ENCODE measurements around the gene SLC35F1. TPM values are rescaled to one million over a fixed set of nuclear protein-coding genes. Genes with fewer than 3 reads are reported as not detected.
"Not testable (repeated sequence)": the region's sequence is repeated elsewhere in the genome, so short reads cannot be mapped to it uniquely, and the experiment has no call there.

The SLC35F1 gene
- total RNA-seq = 1 to 10 TPM; 1.2 to 3.6 TPM
- long read RNA-seq, donor 1, partial matches to known transcripts = 0 of 1 reads
- long read RNA-seq, donor 1, other reads (novel, unspliced or antisense) = 1 of 1 reads
- long read RNA-seq, donor 2, partial matches to known transcripts = 0 of 4 reads
- long read RNA-seq, donor 2, other reads (novel, unspliced or antisense) = 4 of 4 reads

- DNase-seq (ENCODE audit: low spot score) = peak; percentile 75
These were observed at the start of gene SLC35F1 for GRCh38 chr6:117906958-117907600. SLC35F1 (plus strand) TSS chr6:117907264.

GRCh38 chr6:117858601-117859000, 48.5 kb upstream of the SLC35F1 start:
- intact Hi-C loops (cut with DNase I); DNase-seq (ENCODE audit: low spot score): not testable (repeated sequence)

More at GRCh38 chr6:117906958-117907600, at the start of gene SLC35F1:
- intact Hi-C loops (cut with DNase I) = no loop called here

- intact Hi-C loops (cut with DNase I) = no loop called here
- DNase-seq (ENCODE audit: low spot score) = no peak
These were observed 45.5 kb upstream of the SLC35F1 start for GRCh38 chr6:117861545-117861944.

GRCh38 chr6:117866561-117866960, 40.5 kb upstream of the SLC35F1 start:
- intact Hi-C loops (cut with DNase I) = no loop called here

DNA sequence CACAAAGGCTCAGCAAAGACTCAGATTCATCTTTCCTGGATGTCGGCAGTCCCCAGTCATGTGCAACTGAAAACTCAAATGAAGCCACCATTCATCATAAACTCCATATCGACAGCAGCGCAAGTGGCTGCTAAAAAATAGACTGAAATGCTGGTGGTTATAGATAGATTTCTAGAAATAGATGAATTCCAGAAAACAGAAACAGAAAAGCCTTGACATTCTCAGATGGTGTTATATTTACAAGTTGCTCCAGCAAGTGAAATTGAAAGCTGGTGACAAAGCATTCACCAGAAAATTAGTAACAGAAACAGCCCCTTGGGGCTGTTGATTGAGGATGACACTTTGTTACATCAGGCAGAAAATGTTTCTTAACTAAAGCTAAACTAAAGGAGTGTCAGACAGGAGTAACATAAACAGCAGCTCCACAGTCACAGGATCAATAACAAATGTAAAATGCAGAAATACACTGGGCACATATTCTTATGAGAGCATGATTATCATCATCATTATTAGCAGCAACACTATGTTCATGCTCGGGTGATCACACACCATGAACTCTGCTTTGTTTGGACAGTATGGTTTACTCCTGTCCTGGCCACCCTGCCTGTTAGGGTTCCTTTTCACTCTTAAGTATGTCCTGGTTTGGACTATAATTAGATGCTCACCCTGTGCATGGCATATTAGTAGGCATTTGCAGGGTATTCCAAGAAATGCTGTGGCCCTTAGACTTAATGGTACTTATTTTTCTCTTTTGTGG, 36.4 kb upstream of the SLC35F1 start:
- DNase-seq (ENCODE audit: low spot score) = no peak
- intact Hi-C loops (cut with DNase I) = no loop called here

More at GRCh38 chr6:117866561-117866960, 40.5 kb upstream of the SLC35F1 start:
- DNase-seq (ENCODE audit: low spot score) = no peak

- intact Hi-C loops (cut with DNase I) = no loop called here
- DNase-seq (ENCODE audit: low spot score) = no peak
These were observed 26.2 kb upstream of the SLC35F1 start for GRCh38 chr6:117880824-117881223.

GRCh38 chr6:117890172-117890571, 16.9 kb upstream of the SLC35F1 start:
- intact Hi-C loops (cut with DNase I) = no loop called here
- DNase-seq (ENCODE audit: low spot score) = no peak

- intact Hi-C loops (cut with DNase I) = no loop called here
- DNase-seq (ENCODE audit: low spot score) = no peak
These were observed 532 bp upstream of the SLC35F1 start for GRCh38 chr6:117906507-117906957.

DNA sequence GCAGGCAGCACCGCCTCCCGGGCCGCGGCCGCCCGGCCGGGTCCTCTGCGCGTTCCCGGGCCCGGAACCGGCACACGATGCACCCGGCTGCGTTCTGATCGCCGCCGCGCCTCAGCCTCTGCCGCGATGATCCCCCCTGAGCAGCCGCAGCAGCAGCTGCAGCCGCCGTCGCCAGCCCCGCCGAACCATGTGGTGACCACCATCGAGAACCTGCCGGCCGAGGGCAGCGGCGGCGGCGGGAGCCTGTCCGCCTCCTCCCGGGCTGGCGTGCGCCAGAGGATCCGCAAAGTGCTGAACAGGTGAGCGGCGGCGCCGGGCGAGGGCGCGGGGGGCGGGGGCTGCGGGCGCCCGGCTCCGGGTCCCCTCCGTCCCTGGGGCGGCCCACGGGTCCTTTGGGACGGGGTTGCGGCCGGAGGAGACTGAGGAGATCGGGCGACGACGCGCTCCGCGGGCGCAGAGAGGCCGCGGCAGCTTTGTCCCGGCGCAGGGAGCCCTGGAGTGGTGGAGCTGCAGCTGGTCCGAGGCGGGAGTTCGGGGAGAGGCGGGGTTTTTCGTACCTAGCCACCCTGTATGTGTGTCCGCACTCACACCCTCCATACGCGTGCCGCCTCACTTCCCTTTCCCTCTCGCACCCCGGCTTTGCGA, 659 bp downstream of the SLC35F1 start:
- intact Hi-C loops (cut with DNase I) = no loop called here
- DNase-seq (ENCODE audit: low spot score) = peak; percentile 74

GRCh38 chr6:117908246-117909068, 1.4 kb downstream of the SLC35F1 start:
- no peak for DNase-seq (ENCODE audit: low spot score)
- intact Hi-C loops (cut with DNase I) = no loop called here

DNA sequence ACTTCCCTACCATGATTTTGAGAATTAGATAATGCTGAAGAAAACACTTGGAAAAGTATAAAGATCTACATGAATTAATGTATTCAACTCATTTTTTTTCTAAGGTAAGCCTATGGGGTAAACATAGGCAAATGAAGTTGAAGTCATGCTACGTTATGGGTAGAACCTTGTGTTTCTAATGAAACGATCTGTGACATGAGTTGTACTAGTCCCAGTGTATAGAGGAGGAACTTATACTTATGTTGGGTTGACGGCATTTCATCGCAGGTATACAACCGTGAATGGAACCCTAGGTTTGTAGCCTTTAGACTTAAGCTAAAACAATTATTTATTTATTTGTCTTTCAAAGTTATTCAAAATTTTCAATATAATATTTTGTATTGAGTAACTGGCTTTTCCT, 2.6 kb downstream of the SLC35F1 start:
- no peak for DNase-seq (ENCODE audit: low spot score)
- intact Hi-C loops (cut with DNase I) = no loop called here

DNA sequence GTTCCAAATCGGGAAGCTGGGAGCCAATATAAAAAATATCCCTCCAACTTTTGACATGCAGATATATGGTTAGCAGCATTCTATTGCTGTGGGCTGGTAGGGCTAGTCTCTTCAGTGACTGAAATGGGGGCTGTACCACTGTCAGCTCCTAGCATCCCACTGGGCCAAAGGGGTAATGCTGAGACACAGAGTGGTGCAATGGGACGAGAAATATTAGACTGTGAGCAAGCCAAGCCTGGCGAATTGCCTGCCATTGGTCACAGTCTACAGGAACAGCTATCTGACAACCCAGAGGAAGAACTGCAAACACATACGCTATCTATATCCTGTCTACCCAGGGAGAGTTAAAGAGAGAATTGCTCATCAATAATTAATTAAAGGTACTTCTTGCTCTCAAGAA, 3.5 kb downstream of the SLC35F1 start:
- DNase-seq (ENCODE audit: low spot score) = no peak
- intact Hi-C loops (cut with DNase I) = no loop called here

DNA sequence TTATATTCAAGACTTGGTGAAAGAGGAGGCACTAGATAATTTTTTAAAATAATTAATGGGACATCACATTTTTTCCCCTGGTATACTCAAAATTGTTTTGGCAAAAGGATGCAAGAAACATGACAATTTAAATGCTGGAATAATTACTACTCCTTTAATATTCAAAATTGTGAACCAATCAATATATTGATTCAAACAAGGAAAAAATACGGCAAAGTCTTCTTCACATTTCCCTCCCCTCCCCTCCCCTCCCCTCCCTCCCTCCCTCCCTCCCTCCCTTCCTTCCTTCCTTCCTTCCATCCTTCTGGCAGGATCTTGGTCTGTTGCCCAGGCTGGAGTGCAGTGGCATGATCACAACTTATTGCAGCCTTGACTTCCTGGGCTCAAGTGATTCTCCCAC, 4.1 kb downstream of the SLC35F1 start:
- intact Hi-C loops (cut with DNase I) = no loop called here

GRCh38 chr6:117911660-117912059, 4.6 kb downstream of the SLC35F1 start:
- intact Hi-C loops (cut with DNase I) = no loop called here
- DNase-seq (ENCODE audit: low spot score) = no peak

More for the DNA sequence above, 4.1 kb downstream of the SLC35F1 start:
- DNase-seq (ENCODE audit: low spot score) = no peak

DNA sequence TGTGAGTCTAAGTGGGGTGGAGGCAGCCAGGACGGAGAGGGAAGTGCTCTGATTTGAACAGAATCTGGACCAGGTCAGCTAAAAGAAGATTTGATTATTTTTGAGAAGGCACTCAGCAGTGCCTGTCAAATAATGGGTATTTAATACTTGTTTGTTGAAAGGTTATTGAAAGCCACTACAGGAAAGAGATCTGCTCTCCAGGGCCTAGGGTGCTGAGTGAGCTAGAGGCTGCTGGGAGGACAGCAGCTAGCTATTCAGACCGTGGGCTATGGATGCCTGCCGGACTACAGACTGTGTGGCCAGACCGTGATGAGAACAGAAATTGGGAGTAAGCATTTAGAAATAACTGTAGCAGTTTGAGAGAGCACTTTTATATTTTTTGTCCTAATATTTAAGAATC, 8.8 kb downstream of the SLC35F1 start:
- DNase-seq (ENCODE audit: low spot score) = no peak
- intact Hi-C loops (cut with DNase I) = no loop called here

DNA sequence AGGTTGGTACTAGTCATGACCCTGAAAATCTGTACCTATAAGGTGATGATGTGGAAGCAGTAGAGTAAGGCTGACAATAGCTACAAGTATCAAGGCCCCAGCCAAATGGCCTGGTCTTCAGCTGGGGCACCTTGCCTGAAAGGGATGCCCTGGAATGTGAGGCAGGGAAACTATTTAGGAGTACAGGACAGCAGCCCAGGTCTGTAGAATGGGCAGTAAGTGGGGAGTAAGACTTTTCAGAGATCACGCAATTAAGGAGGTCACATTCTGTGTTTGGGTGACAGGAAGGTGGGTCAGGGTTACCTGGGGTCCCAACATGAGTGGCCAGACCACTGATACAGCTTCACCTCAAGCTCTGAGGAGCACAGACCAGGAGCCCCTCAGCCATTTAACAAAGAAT, 9.4 kb downstream of the SLC35F1 start:
- intact Hi-C loops (cut with DNase I) = no loop called here
- no peak for DNase-seq (ENCODE audit: low spot score)

DNA sequence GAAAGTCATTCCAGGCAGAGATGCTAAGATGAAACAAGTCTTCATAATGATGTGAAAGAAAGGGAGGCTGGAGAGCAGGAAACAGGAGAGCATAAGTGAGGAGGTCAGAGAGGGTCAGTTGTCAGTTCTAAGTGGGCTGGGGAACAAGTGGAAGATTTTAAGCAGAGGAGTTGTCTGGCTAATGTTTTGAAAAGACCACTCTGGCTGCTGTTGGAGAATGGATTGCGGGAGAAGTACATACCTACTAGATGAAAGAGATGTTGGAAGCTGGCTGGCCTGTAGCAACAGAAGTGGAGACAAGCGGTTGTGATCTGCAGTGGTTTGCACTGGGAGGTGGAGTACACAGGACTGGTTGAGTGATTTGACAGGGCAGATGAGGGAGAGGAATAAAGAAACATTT, 10.1 kb downstream of the SLC35F1 start:
- intact Hi-C loops (cut with DNase I) = no loop called here
- DNase-seq (ENCODE audit: low spot score) = no peak

DNA sequence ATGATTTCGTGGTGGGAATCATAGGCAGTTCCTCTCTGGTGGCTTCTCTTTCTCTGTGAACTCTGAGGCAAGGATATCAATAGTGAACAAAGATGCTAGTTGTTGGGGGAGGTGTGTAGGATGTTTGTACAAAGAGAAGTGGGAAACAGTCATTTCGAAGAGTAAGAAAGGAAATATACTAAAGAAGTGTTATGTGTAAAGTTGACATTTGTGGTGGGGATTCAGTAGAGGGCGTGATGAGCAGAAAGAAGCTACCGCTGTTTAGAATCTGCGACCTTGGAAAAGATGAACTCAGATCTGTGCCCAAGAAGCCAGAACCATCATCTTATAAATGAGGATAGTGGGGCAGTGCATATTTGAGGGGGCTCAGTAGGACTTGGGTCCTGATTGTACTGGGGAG, 11.4 kb downstream of the SLC35F1 start:
- intact Hi-C loops (cut with DNase I) = no loop called here
- DNase-seq (ENCODE audit: low spot score) = no peak

- no peak for DNase-seq (ENCODE audit: low spot score)
- intact Hi-C loops (cut with DNase I) = no loop called here
These were observed 12.2 kb downstream of the SLC35F1 start for GRCh38 chr6:117919275-117919674.

Measured in posterior vena cava (tissue), 2 donors.